HCT116 (cell line): ENCODE data around the gene NOL9. TPM values are rescaled to one million over a fixed set of nuclear protein-coding genes. Genes with fewer than 3 reads are reported as not detected.

Experiments used
- ATAC-seq: fragments of 200-7000 bp; cut with Tn5 transposase; 2 replicates; pipeline ENCODE4 v1.9.1; 2020; ENCODE audit warnings: mild to moderate bottlenecking, moderate library complexity
- BruUV-seq: library from RNA; stranded (reverse); fragments of 400-500 nt; replicated peaks from 2 replicates; lab custom pipeline; 2021; lab: Mats Ljungman, UMichigan
- CTCF ChIA-PET: fragments of 300-600 bp; sonication (Branson Sonifier 250); formaldehyde crosslinking; loops from one replicate; lab custom pipeline; 2021; ENCODE audit warnings: antibody characterized with exemption; lab: Charles Lee
- POLR2A ChIA-PET: fragments of 300-600, 350-600 bp; sonication (Branson Sonifier 250); formaldehyde crosslinking; loops from one replicate; lab custom pipeline; 2021; ENCODE audit warnings: antibody characterized with exemption; lab: Charles Lee
- RAD21 ChIA-PET, 2 experiments: fragments of 300-600 bp; sonication (Branson Sonifier 250); formaldehyde crosslinking; loops; one replicate each; lab custom pipeline; 2023; ENCODE audit warnings: low total read pairs in 2 of 2; ENCODE audit not compliant: uncharacterized antibody in 2 of 2, unreplicated experiment in 2 of 2, low non-redundant PET in 1 of 2; lab: Charles Lee
- DNase-seq: peaks from one replicate; pipeline ENCODE4 v3.0.0-alpha.2; 2010; ENCODE audit warnings: low read depth, low spot score
- H2AFZ ChIP-seq: fragments of 200-600 bp; shearing (Covaris generic), sonication (generic); 2 replicates; pipeline ENCODE4 v1.6.1; 2017; ENCODE audit warnings: low read depth, mixed run types, mixed read lengths, antibody characterized with exemption, low read length; ENCODE audit not compliant: poor library complexity, severe bottlenecking
- H3K27ac ChIP-seq: 2 replicates; pipeline ENCODE4 v1.5.1; 2012; ENCODE audit warnings: low read depth, low read length
- H3K27me3 ChIP-seq: fragments of 200-600 bp; sonication (generic); 2 replicates; pipeline ENCODE4 v1.6.1; 2016; ENCODE audit warnings: mixed run types, low read length, mixed read lengths; ENCODE audit not compliant: insufficient read depth
- H3K36me3 ChIP-seq, 2 experiments: fragments of 200-500 bp in 1 of 2; fragments of 200-600 bp in 1 of 2; sonication (Bioruptor generic) in 1 of 2; sonication (generic) in 1 of 2; 2 replicates each; pipeline versions ENCODE4 v1.5.1 to v1.6.1; 2014 to 2016; ENCODE audit warnings: low read length in 2 of 2, inconsistent platforms in 1 of 2, mixed read lengths in 1 of 2, mixed run types in 1 of 2; ENCODE audit not compliant: insufficient read depth in 2 of 2, control insufficient read depth in 1 of 2
- H3K4me1 ChIP-seq, 2 experiments: fragments of 200-600 bp in 1 of 2; sonication (generic) in 1 of 2; 2 replicates each; pipeline versions ENCODE4 v1.5.1 to v1.6.1; 2012 to 2017; ENCODE audit warnings: low read length in 2 of 2, inconsistent platforms in 1 of 2, mild to moderate bottlenecking in 1 of 2, mixed read lengths in 1 of 2, mixed run types in 1 of 2, moderate library complexity in 1 of 2; ENCODE audit not compliant: insufficient read depth in 2 of 2, control insufficient read depth in 1 of 2
- H3K4me2 ChIP-seq: fragments of 200-600 bp; sonication (generic); 2 replicates; pipeline ENCODE4 v1.6.1; 2017; ENCODE audit warnings: mixed run types, low read length, mixed read lengths
- H3K4me3 ChIP-seq, 2 experiments: fragments of 200-600 bp in 1 of 2; sonication (generic) in 1 of 2; replicated peaks in 1 of 2; 2 replicates each; pipeline ENCODE4 v1.5.1; 2011 to 2016; ENCODE audit warnings: low read length in 2 of 2, control low read depth in 1 of 2, low read depth in 1 of 2, mild to moderate bottlenecking in 1 of 2, mixed read lengths in 1 of 2, mixed run types in 1 of 2
- H3K79me2 ChIP-seq: fragments of 200-600 bp; sonication (generic); 2 replicates; pipeline ENCODE4 v1.6.1; 2017; ENCODE audit warnings: mild to moderate bottlenecking, mixed run types, low read length, moderate library complexity, mixed read lengths; ENCODE audit not compliant: insufficient read depth
- H3K9ac ChIP-seq: fragments of 200-600 bp; sonication (generic); 2 replicates; pipeline ENCODE4 v1.6.1; 2016; ENCODE audit warnings: low read length, mixed read lengths
- H3K9me2 ChIP-seq: fragments of 200-600 bp; sonication (generic), shearing (Covaris generic); 2 replicates; pipeline ENCODE4 v1.6.1; 2017; ENCODE audit warnings: mixed run types, mild to moderate bottlenecking, moderate library complexity; ENCODE audit not compliant: insufficient read depth
- H3K9me3 ChIP-seq, 2 experiments: fragments of 200-500 bp in 1 of 2; fragments of 200-600 bp in 1 of 2; sonication (Bioruptor generic) in 1 of 2; sonication (generic) in 1 of 2; 2 replicates each; pipeline ENCODE4 v1.6.1; 2014 to 2017; ENCODE audit warnings: low read length in 2 of 2, mixed read lengths in 2 of 2, inconsistent platforms in 1 of 2, low read depth in 1 of 2, mild to moderate bottlenecking in 1 of 2, mixed run types in 1 of 2, moderate library complexity in 1 of 2; ENCODE audit not compliant: control insufficient read depth in 1 of 2, insufficient read depth in 1 of 2
- H4K20me1 ChIP-seq: fragments of 200-600 bp; sonication (generic), shearing (Covaris generic); 2 replicates; pipeline ENCODE4 v1.6.1; 2017; ENCODE audit warnings: mixed run types, mild to moderate bottlenecking, moderate library complexity; ENCODE audit not compliant: insufficient read depth
- CBX3 ChIP-seq: IDR thresholded peaks from 2 replicates; pipeline ENCODE4 v1.6.1; 2012; ENCODE audit warnings: low read depth
- CTCF ChIP-seq, 3 experiments: fragments of 200-600 bp in 1 of 3; sonication (generic) in 1 of 3; IDR thresholded peaks in 2 of 3; conservative IDR thresholded peaks in 1 of 3; 2 replicates each; pipeline ENCODE4 v1.5.1; 2012 to 2017; ENCODE audit warnings: low read depth in 2 of 3, low read length in 2 of 3, antibody characterized with exemption in 1 of 3, borderline replicate concordance in 1 of 3, control low read depth in 1 of 3, mild to moderate bottlenecking in 1 of 3, mixed read lengths in 1 of 3, mixed run types in 1 of 3, moderate library complexity in 1 of 3; ENCODE audit not compliant: insufficient read depth in 1 of 3
- ELF1 ChIP-seq: IDR thresholded peaks from 2 replicates; pipeline ENCODE4 v1.6.1; 2012; ENCODE audit warnings: low read depth, borderline replicate concordance
- EZH2phosphoT487 ChIP-seq: fragments of 200-600 bp; IDR thresholded peaks from 2 replicates; pipeline ENCODE4 v1.6.1; 2018; ENCODE audit warnings: antibody characterized with exemption, borderline replicate concordance
- MAX ChIP-seq: IDR thresholded peaks from 2 replicates; pipeline ENCODE4 v1.6.1; 2012
- SIN3A ChIP-seq: IDR thresholded peaks from 2 replicates; pipeline ENCODE4 v1.6.1; 2012; ENCODE audit warnings: low read depth
- intact Hi-C: fragments of 100-400 bp; cut with micrococcal nuclease; formaldehyde crosslinking; loops from 2 replicates; pipeline ENCODE4 v1.10.0; 2022
- total RNA-seq: library from RNA; stranded (reverse); gene quantifications from one replicate; pipeline ENCODE4 v1.2.1, GENCODE V29; 2021; ENCODE audit not compliant: unreplicated experiment
- TF ChIP-seq, protein P1 (sequence below): IDR thresholded peaks from 2 replicates; pipeline ENCODE4 v1.6.1; 2011; ENCODE audit warnings: mild to moderate bottlenecking, low read length, moderate library complexity; ENCODE audit not compliant: insufficient replicate concordance; ENCODE audit errors: extremely low read depth

Gene NOL9
- total RNA-seq, 1 experiment from 2014 or later = 46.4 TPM

GRCh38 chr1:6502000-6502891 lies 52.1 kb downstream of the NOL9 start (continued):
- TF ChIP-seq, protein P1, sequence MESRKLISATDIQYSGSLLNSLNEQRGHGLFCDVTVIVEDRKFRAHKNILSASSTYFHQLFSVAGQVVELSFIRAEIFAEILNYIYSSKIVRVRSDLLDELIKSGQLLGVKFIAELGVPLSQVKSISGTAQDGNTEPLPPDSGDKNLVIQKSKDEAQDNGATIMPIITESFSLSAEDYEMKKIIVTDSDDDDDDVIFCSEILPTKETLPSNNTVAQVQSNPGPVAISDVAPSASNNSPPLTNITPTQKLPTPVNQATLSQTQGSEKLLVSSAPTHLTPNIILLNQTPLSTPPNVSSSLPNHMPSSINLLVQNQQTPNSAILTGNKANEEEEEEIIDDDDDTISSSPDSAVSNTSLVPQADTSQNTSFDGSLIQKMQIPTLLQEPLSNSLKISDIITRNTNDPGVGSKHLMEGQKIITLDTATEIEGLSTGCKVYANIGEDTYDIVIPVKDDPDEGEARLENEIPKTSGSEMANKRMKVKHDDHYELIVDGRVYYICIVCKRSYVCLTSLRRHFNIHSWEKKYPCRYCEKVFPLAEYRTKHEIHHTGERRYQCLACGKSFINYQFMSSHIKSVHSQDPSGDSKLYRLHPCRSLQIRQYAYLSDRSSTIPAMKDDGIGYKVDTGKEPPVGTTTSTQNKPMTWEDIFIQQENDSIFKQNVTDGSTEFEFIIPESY = no peak
- TF ChIP-seq CBX3 (no peak), CTCF (IDR thresholded peaks at IDR 0.05 in 2 of 3, conservative IDR thresholded peaks at IDR 0.05 in 1 of 3; ENCODE audit: borderline replicate concordance in 1 of 3, insufficient read depth in 1 of 3, low read depth in 2 of 3, low read length in 2 of 3) (no peak), EZH2phosphoT487 (no peak), SIN3A (no peak)

GRCh38 chr1:6501279-6501813 lies 53.0 kb downstream of the NOL9 start:
- Histone ChIP-seq H3K4me1 (peaks cover 9 to 18% of the 10 kb centered on the region in 2 experiments), H3K9me3 (no peaks in the 10 kb centered on the region), H3K36me3 (no peaks in the 10 kb centered on the region), H3K27me3 (no peaks in the 10 kb centered on the region), H3K4me3 (no peak overlapping the region), H3K4me2 (no peak overlapping the region), H3K9ac (no peak overlapping the region), H3K27ac (no peak overlapping the region), H3K79me2 (no peaks in the 10 kb centered on the region), H4K20me1 (no peaks in the 10 kb centered on the region), H3K9me2 (no peaks in the 10 kb centered on the region), H2AFZ (no peak overlapping the region)
- TF ChIP-seq MAX (no peak), ELF1 (no peak)
- no TSS peak for BruUV-seq
- intact Hi-C loops = no loop called here
- ChIA-PET CTCF (no interaction called here), POLR2A (no interaction called here), RAD21 (no interaction called here)
- DNase-seq (no peak), ATAC-seq (no peak)
